ENCODE data around the gene BRD7.

DNA sequence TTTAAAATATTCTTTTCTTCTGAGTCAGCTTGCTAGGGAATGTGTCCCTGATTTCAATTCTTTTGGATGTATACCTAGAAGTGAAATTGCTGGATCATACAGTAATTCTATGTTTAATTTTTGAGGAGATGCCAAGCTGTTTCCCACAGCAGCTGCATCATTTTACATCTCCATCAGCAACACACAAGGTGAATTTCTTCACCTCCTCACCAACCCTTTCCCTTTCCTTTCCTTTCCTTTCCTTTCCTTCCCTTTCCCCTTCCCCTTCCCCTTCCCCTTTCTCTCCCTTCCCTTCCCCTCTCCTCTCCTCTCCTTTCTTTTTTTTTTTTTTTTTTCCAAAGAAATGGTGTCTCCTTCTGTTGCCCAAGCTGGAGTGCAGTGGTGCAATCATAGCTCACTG, 45.4 kb upstream of the BRD7 start:
- TF ChIP-seq POLR2A (IDR thresholded peaks at IDR 0.05) (no peak), EP300 (IDR thresholded peaks at IDR 0.05) (no peak), POLR2AphosphoS5 (IDR thresholded peaks at IDR 0.05) (no peak)
- TF ChIP-seq, protein P1, sequence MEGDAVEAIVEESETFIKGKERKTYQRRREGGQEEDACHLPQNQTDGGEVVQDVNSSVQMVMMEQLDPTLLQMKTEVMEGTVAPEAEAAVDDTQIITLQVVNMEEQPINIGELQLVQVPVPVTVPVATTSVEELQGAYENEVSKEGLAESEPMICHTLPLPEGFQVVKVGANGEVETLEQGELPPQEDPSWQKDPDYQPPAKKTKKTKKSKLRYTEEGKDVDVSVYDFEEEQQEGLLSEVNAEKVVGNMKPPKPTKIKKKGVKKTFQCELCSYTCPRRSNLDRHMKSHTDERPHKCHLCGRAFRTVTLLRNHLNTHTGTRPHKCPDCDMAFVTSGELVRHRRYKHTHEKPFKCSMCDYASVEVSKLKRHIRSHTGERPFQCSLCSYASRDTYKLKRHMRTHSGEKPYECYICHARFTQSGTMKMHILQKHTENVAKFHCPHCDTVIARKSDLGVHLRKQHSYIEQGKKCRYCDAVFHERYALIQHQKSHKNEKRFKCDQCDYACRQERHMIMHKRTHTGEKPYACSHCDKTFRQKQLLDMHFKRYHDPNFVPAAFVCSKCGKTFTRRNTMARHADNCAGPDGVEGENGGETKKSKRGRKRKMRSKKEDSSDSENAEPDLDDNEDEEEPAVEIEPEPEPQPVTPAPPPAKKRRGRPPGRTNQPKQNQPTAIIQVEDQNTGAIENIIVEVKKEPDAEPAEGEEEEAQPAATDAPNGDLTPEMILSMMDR (IDR thresholded peaks at IDR 0.05) = no peak

Data from sigmoid colon (tissue), 4 donors.